ENCODE results near the gene KIAA1958.

GRCh38 chr9:112604790-112605189 lies 118.2 kb downstream of the KIAA1958 start:
- TF ChIP-seq CTCF (IDR thresholded peaks at IDR 0.05) (no peak), POLR2A (IDR thresholded peaks at IDR 0.05) (no peak)

Data from lower leg skin (tissue), 3 donors.